GM13976 (cell line): ENCODE measurements around the gene TRAPPC5.
A peak's percentile ranks its signal among the peaks of the same experiment; 100 is the strongest.

Experiments
- DNase-seq: peaks from one replicate; pipeline ENCODE4 v3.0.0; 2012; ENCODE audit warnings: low spot score
- CTCF ChIP-seq: IDR thresholded peaks from 2 replicates; pipeline ENCODE4 v1.5.1; 2012; ENCODE audit warnings: borderline replicate concordance, mild to moderate bottlenecking; ENCODE audit not compliant: insufficient read depth; ENCODE audit errors: extremely low read depth, missing control alignments, control extremely low read depth
- in situ Hi-C: fragments of 300-500 bp; cut with MboI; formaldehyde crosslinking; loops from one replicate; pipeline ENCODE4 v1.12.0; 2022; ENCODE audit warnings: low sequenced_read_pairs, mixed read lengths, inconsistent platforms; ENCODE audit not compliant: unreplicated experiment

TRAPPC5 gene

GRCh38 chr19:7654401-7654800, 26.2 kb upstream of the TRAPPC5 start:
- no peak for DNase-seq
- in situ Hi-C loops = loop anchor here (25.0 kb wide), 1 partner anchor 292 kb away; no protein-coding TSS in a partner anchor
- TF ChIP-seq CTCF = no peak

GRCh38 chr19:7655581-7655980, 25.1 kb upstream of the TRAPPC5 start:
- no peak for DNase-seq
- no peak for TF ChIP-seq CTCF
- in situ Hi-C loops = loop anchor here (25.0 kb wide), 1 partner anchor 293 kb away; no protein-coding TSS in a partner anchor

- no peak for DNase-seq
- TF ChIP-seq CTCF = no peak
- in situ Hi-C loops = loop anchor here (25.0 kb wide), 1 partner anchor 295 kb away; no protein-coding TSS in a partner anchor
These were observed 23.4 kb upstream of the TRAPPC5 start for GRCh38 chr19:7657131-7657751.

GRCh38 chr19:7658219-7658686, 22.4 kb upstream of the TRAPPC5 start:
- DNase-seq = peak; percentile 95
- in situ Hi-C loops = loop anchor here (25.0 kb wide), 1 partner anchor 296 kb away; no protein-coding TSS in a partner anchor
- TF ChIP-seq CTCF = no peak

GRCh38 chr19:7661744-7662538, 18.7 kb upstream of the TRAPPC5 start:
- in situ Hi-C loops = loop anchor here (25.0 kb wide), 1 partner anchor 300 kb away; no protein-coding TSS in a partner anchor
- DNase-seq = no peak
- no peak for TF ChIP-seq CTCF

GRCh38 chr19:7662657-7663056, 18.0 kb upstream of the TRAPPC5 start:
- in situ Hi-C loops = loop anchor here (25.0 kb wide), 1 partner anchor 300 kb away; no protein-coding TSS in a partner anchor
- TF ChIP-seq CTCF = no peak
- DNase-seq = no peak
